ENCODE measurements around the gene SSPN.

SSPN gene

GRCh38 chr12:26287671-26288381 is 92.5 kb downstream of the SSPN start:
- DNase-seq, result no peak

GRCh38 chr12:26290565-26290964 is 95.2 kb downstream of the SSPN start:
- no peak for DNase-seq

GRCh38 chr12:26292596-26292995 is 97.2 kb downstream of the SSPN start:
- no peak for DNase-seq

GRCh38 chr12:26293612-26294011 is 98.2 kb downstream of the SSPN start:
- DNase-seq, result no peak

GRCh38 chr12:26295001-26295400 is 99.6 kb downstream of the SSPN start:
- no peak for DNase-seq

GRCh38 chr12:26297396-26298070 is 102.2 kb downstream of the SSPN start:
- no peak for DNase-seq

GRCh38 chr12:26298785-26299621 is 103.6 kb downstream of the SSPN start:
- peak; percentile 93 for DNase-seq

GRCh38 chr12:26299751-26300150 is 104.4 kb downstream of the SSPN start:
- DNase-seq, result no peak
